ENCODE data around the gene TMEM221.

- TF ChIP-seq, protein P1, sequence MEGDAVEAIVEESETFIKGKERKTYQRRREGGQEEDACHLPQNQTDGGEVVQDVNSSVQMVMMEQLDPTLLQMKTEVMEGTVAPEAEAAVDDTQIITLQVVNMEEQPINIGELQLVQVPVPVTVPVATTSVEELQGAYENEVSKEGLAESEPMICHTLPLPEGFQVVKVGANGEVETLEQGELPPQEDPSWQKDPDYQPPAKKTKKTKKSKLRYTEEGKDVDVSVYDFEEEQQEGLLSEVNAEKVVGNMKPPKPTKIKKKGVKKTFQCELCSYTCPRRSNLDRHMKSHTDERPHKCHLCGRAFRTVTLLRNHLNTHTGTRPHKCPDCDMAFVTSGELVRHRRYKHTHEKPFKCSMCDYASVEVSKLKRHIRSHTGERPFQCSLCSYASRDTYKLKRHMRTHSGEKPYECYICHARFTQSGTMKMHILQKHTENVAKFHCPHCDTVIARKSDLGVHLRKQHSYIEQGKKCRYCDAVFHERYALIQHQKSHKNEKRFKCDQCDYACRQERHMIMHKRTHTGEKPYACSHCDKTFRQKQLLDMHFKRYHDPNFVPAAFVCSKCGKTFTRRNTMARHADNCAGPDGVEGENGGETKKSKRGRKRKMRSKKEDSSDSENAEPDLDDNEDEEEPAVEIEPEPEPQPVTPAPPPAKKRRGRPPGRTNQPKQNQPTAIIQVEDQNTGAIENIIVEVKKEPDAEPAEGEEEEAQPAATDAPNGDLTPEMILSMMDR (IDR thresholded peaks at IDR 0.05; ENCODE audit: extremely low read depth in 1 of 2, insufficient read depth in 1 of 2, low read depth in 1 of 2, low read length in 2 of 2), result peak; percentile 55 to 72
- TF ChIP-seq POLR2A (IDR thresholded peaks at IDR 0.05; ENCODE audit: low read depth, low read length), result no peak
- TF ChIP-seq MYC (IDR thresholded peaks at IDR 0.05; ENCODE audit: low read depth, low read length), result no peak
- no peak for TF ChIP-seq EZH2 (IDR thresholded peaks at IDR 0.05; ENCODE audit: borderline replicate concordance, low read depth, low read length, severe bottlenecking)
- no peak for TF ChIP-seq JUN (IDR thresholded peaks at IDR 0.05; ENCODE audit: borderline replicate concordance, insufficient read depth, insufficient read length, low read depth)
- no peak for TF ChIP-seq POLR2AphosphoS5 (IDR thresholded peaks at IDR 0.05; ENCODE audit: insufficient read depth, low read depth, low read length)
- TF ChIP-seq GATA2 (IDR thresholded peaks at IDR 0.05; ENCODE audit: insufficient read depth, insufficient read length, low read depth, low read length), result no peak
- TF ChIP-seq, protein P2, sequence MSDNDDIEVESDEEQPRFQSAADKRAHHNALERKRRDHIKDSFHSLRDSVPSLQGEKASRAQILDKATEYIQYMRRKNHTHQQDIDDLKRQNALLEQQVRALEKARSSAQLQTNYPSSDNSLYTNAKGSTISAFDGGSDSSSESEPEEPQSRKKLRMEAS (IDR thresholded peaks at IDR 0.05; ENCODE audit: insufficient read depth, insufficient read length), result no peak
Observed at GRCh38 chr19:17448131-17448967, at the start of gene TMEM221.

Measured in endothelial cell of umbilical vein (primary cell).